ENCODE results near the gene PUM2.

Gene PUM2

GRCh38 chr2:20343128-20343527 lies 7.5 kb downstream of the PUM2 start:
- DNase-seq, result no peak

GRCh38 chr2:20339012-20339411 lies 11.6 kb downstream of the PUM2 start:
- DNase-seq, result no peak

- no peak for DNase-seq
Measured at GRCh38 chr2:20334605-20335203, 15.9 kb downstream of the PUM2 start.

GRCh38 chr2:20333738-20334137 lies 16.9 kb downstream of the PUM2 start:
- no peak for DNase-seq

GRCh38 chr2:20330192-20330591 lies 20.5 kb downstream of the PUM2 start:
- no peak for DNase-seq

GRCh38 chr2:20327370-20327769 lies 23.3 kb downstream of the PUM2 start:
- no peak for DNase-seq

GRCh38 chr2:20326163-20326780 lies 24.4 kb downstream of the PUM2 start:
- DNase-seq, result peak; percentile 68

- DNase-seq, result no peak
Measured at GRCh38 chr2:20322527-20323300, 27.9 kb downstream of the PUM2 start.

GRCh38 chr2:20317690-20318089 lies 33.0 kb downstream of the PUM2 start:
- no peak for DNase-seq

- DNase-seq, result no peak
Measured at GRCh38 chr2:20317197-20317596, 33.4 kb downstream of the PUM2 start.

- DNase-seq, result no peak
Measured at GRCh38 chr2:20314562-20315501, 35.8 kb downstream of the PUM2 start.

- no peak for DNase-seq
Measured at GRCh38 chr2:20313659-20314058, 37.0 kb downstream of the PUM2 start.

- no peak for DNase-seq
Measured at GRCh38 chr2:20309001-20309400, 41.6 kb downstream of the PUM2 start.

- no peak for DNase-seq
Measured at GRCh38 chr2:20307311-20307710, 43.3 kb downstream of the PUM2 start.

- DNase-seq, result no peak
Measured at GRCh38 chr2:20304411-20304810, 46.2 kb downstream of the PUM2 start.

GRCh38 chr2:20303966-20304365 lies 46.7 kb downstream of the PUM2 start:
- no peak for DNase-seq

GRCh38 chr2:20302019-20302418 lies 48.6 kb downstream of the PUM2 start:
- no peak for DNase-seq

- no peak for DNase-seq
Measured at GRCh38 chr2:20300656-20301055, 50.0 kb downstream of the PUM2 start.

- DNase-seq, result no peak
Measured at GRCh38 chr2:20299113-20299512, 51.5 kb downstream of the PUM2 start.

- no peak for DNase-seq
Measured at GRCh38 chr2:20294231-20294630, 56.4 kb downstream of the PUM2 start.

- DNase-seq, result no peak
Measured at GRCh38 chr2:20292984-20293383, 57.7 kb downstream of the PUM2 start.

- DNase-seq, result no peak
Measured at GRCh38 chr2:20291846-20292408, 58.7 kb downstream of the PUM2 start.

- DNase-seq, result peak; percentile 45
Measured at GRCh38 chr2:20291106-20291564, 59.5 kb downstream of the PUM2 start.

Data from midbrain (tissue), 1 donor.